ENCODE measurements around the gene BTBD9.

- TF ChIP-seq CTCF (IDR thresholded peaks at IDR 0.05) (no peak), POLR2A (IDR thresholded peaks at IDR 0.05) (no peak)
These were observed 493.0 kb downstream of the BTBD9 start for GRCh38 chr6:38146734-38147027.
